GM23338 (cell line): Measurements from ENCODE around the gene OTC. TPM values are rescaled to one million over a fixed set of nuclear protein-coding genes. Genes with fewer than 3 reads are reported as not detected.

Source experiments
- ATAC-seq: fragments of 200-7000 bp; cut with Tn5 transposase; 3 replicates; pipeline ENCODE4 v1.9.1; 2020
- DNase-seq: peaks from one replicate; pipeline ENCODE4 v3.0.0-alpha.2; 2015; ENCODE audit warnings: low spot score
- H2AFZ ChIP-seq: fragments of 200-600 bp; sonication (generic); 2 replicates; pipeline ENCODE4 v1.8.0; 2016; ENCODE audit warnings: antibody characterized with exemption, mild to moderate bottlenecking, moderate library complexity
- H3F3A ChIP-seq: fragments of 200-600 bp; sonication (generic); replicated peaks from 2 replicates; pipeline ENCODE4 v1.8.0; 2017; ENCODE audit warnings: antibody characterized with exemption, mixed run types, low read depth
- H3K27ac ChIP-seq: fragments of 200-600 bp; sonication (generic); 2 replicates; pipeline ENCODE4 v1.6.1; 2016; ENCODE audit warnings: low read depth
- H3K27me3 ChIP-seq: fragments of 200-600 bp; sonication (generic); 2 replicates; pipeline ENCODE4 v1.8.0; 2016; ENCODE audit warnings: mild to moderate bottlenecking, mixed run types, moderate library complexity; ENCODE audit not compliant: insufficient read depth
- H3K36me3 ChIP-seq: fragments of 200-600 bp; sonication (generic); 2 replicates; pipeline ENCODE4 v1.8.0; 2016; ENCODE audit warnings: mild to moderate bottlenecking; ENCODE audit not compliant: insufficient read depth
- H3K4me1 ChIP-seq: fragments of 200-600 bp; sonication (generic); 2 replicates; pipeline ENCODE4 v1.8.0; 2016; ENCODE audit warnings: mild to moderate bottlenecking, moderate library complexity; ENCODE audit not compliant: insufficient read depth
- H3K4me2 ChIP-seq: fragments of 200-600 bp; sonication (generic); 2 replicates; pipeline ENCODE4 v1.7.1; 2017; ENCODE audit warnings: mixed run types
- H3K4me3 ChIP-seq: fragments of 200-600 bp; sonication (generic); 2 replicates; pipeline ENCODE4 v1.6.1; 2016; ENCODE audit warnings: mixed run types
- H3K79me2 ChIP-seq: fragments of 200-600 bp; sonication (generic); replicated peaks from 2 replicates; pipeline ENCODE4 v1.8.0; 2017; ENCODE audit warnings: mild to moderate bottlenecking; ENCODE audit not compliant: insufficient read depth
- H3K9me2 ChIP-seq: fragments of 200-600 bp; sonication (generic); 2 replicates; pipeline ENCODE4 v1.8.0; 2017; ENCODE audit not compliant: insufficient read depth
- H4K20me1 ChIP-seq: fragments of 200-600 bp; sonication (generic); replicated peaks from 2 replicates; pipeline ENCODE4 v1.8.0; 2017; ENCODE audit warnings: mild to moderate bottlenecking; ENCODE audit not compliant: insufficient read depth
- H3K27ac Mint-ChIP-seq: 2 replicates; pipeline ENCODE4 v1.8.0; 2020; ENCODE audit warnings: inconsistent platforms, mild to moderate bottlenecking, moderate library complexity, mixed read lengths
- H3K27me3 Mint-ChIP-seq: 3 replicates; pipeline ENCODE4 v1.8.0; 2022; ENCODE audit warnings: low read depth, mild to moderate bottlenecking, moderate library complexity, mixed read lengths, inconsistent platforms; ENCODE audit not compliant: insufficient read depth, poor library complexity
- H3K36me3 Mint-ChIP-seq: 3 replicates; pipeline ENCODE4 v1.8.0; 2021; ENCODE audit warnings: low read depth, mild to moderate bottlenecking, inconsistent platforms, moderate library complexity, mixed read lengths
- H3K4me1 Mint-ChIP-seq: 3 replicates; pipeline ENCODE4 v1.8.0; 2020; ENCODE audit warnings: mild to moderate bottlenecking, inconsistent platforms, mixed read lengths
- H3K4me3 Mint-ChIP-seq: 3 replicates; pipeline ENCODE4 v1.8.0; 2021; ENCODE audit warnings: moderate library complexity, mild to moderate bottlenecking, inconsistent platforms, mixed read lengths
- H3K9me3 Mint-ChIP-seq: 3 replicates; pipeline ENCODE4 v1.8.0; 2020; ENCODE audit warnings: moderate library complexity, mild to moderate bottlenecking, inconsistent platforms, mixed read lengths
- CREB1 ChIP-seq: fragments of 250-450 bp; sonication (Bioruptor Pico); IDR thresholded peaks from 2 replicates; pipeline ENCODE4 v1.5.0; 2020; ENCODE audit warnings: low read depth, mild to moderate bottlenecking, moderate library complexity
- ETS1 ChIP-seq: IDR thresholded peaks from 2 replicates; pipeline ENCODE4 v1.6.1; 2016; ENCODE audit warnings: antibody characterized with exemption
- EZH2 ChIP-seq: fragments of 200-600 bp; sonication (generic); IDR thresholded peaks from one replicate; pipeline ENCODE4 v1.8.0; 2017; ENCODE audit warnings: antibody characterized with exemption, mild to moderate bottlenecking, low read depth; ENCODE audit not compliant: unreplicated experiment
- EZH2phosphoT487 ChIP-seq: fragments of 200-600 bp; sonication (generic); IDR thresholded peaks from one replicate; pipeline ENCODE4 v1.8.1; 2018; ENCODE audit warnings: antibody characterized with exemption; ENCODE audit not compliant: unreplicated experiment
- JUNB ChIP-seq: IDR thresholded peaks from one replicate; pipeline ENCODE4 v1.6.1; 2016; ENCODE audit warnings: antibody characterized with exemption; ENCODE audit not compliant: unreplicated experiment
- REST ChIP-seq: IDR thresholded peaks from one replicate; pipeline ENCODE4 v1.6.1; 2018; ENCODE audit warnings: antibody characterized with exemption; ENCODE audit not compliant: unreplicated experiment
- STAT1 ChIP-seq: IDR thresholded peaks from one replicate; pipeline ENCODE4 v1.6.1; 2016; ENCODE audit warnings: antibody characterized with exemption; ENCODE audit not compliant: unreplicated experiment
- ZNF114 ChIP-seq: fragments of 250-450 bp; sonication (Bioruptor Pico); IDR thresholded peaks from 2 replicates; pipeline ENCODE4 v1.5.0; 2020; ENCODE audit warnings: mild to moderate bottlenecking, moderate library complexity
- ZNF331 ChIP-seq: fragments of 250-450 bp; sonication (Bioruptor Pico); IDR thresholded peaks from 2 replicates; pipeline ENCODE4 v1.5.0; 2020; ENCODE audit warnings: low read depth, mild to moderate bottlenecking, moderate library complexity
- ZNF462 ChIP-seq: fragments of 250-450 bp; sonication (Bioruptor Pico); IDR thresholded peaks from 2 replicates; pipeline ENCODE4 v1.5.0; 2020; ENCODE audit warnings: mild to moderate bottlenecking, moderate library complexity
- polyA plus RNA-seq: library from polyadenylated mRNA; unstranded; fragments of >200 nt; fragmentation: Nextera tagmentation; extraction: Ambion mirVana; gene quantifications from 2 replicates; pipeline ENCODE4 v1.2.1, GENCODE V29; 2016
- total RNA-seq: library from RNA; depleted of rRNA; stranded (reverse); fragments of >200 nt; shearing (Covaris generic); gene quantifications from 2 replicates; pipeline ENCODE4 v1.2.3, GENCODE V29; 2014
- TF ChIP-seq, protein P1 (sequence below), 2 experiments: fragments of 200-600 bp in 1 of 2; sonication (generic) in 1 of 2; conservative IDR thresholded peaks; 2 replicates each; pipeline versions ENCODE4 v1.5.1 to v1.6.1; 2016 to 2017; ENCODE audit warnings: antibody characterized with exemption in 2 of 2, low read depth in 2 of 2, mild to moderate bottlenecking in 2 of 2, moderate library complexity in 1 of 2

The OTC gene
- total and polyA plus RNA-seq, 2 experiments from 2014 or later, result not detected

DNA sequence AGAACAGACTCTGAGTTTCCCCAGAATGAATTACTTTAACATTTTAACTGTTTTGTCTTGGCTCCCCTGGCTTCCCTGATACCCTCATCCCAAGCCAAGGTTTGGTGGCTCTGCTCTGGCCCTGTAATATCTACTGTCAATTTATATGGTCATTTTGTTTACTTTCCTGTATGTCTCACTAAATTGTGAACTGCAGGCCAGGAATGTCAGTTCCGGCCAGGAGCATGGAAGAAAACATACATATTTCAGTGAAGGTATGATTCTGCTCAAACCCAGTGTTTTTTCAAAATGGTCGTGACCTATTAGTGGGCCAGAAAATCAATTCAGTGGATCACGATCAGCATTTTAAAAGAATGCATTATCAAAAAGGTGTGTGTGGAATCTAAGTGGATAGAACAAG, 26.3 kb upstream of the OTC start (continued):
- TF ChIP-seq STAT1 (no peak), CREB1 (CRISPR knock-in tag) (no peak)

DNA sequence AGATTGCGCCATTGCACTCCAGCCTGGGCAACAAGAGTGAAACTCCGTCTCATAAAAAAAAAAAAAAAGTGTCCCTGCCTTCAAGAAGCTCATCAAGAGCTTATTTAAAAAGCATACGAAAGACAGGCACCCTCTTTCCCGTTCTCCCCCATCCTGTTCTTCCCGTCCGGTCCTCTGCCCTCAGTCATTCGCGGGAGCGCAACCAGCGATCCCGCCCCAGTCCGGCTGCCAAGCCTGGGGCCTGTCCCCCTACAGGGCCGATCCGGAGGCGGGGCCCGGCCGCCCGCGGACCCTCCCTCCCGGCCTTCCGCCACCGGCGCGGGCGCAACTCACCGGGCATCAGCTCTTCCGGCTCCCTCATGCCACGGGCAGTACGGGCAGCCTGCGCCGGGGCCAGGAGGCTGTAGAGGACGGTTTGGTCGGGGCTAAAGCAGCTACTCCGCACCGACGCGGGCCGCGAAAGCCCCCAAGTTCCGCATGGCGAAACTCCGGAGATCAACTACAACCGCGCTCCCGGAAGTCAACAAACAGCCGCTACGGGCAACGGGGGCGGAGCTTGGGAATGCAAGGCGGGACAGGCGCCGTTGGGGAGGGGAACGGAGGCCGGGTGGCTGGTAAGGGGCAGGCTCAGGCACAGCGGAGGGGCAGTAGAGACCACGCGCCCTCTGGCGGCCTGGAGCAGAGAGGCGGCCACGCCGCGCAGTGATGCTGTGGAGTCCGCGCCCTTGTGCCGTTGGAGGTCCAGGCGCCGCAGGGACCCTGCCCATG, 25.2 kb upstream of the OTC start, which contains the start of gene RPGR:
Gene RPGR (minus strand): TSS at position 503 of the 768 bp plus-strand sequence. CDS start 142 bp downstream, at position 361.
- no peaks in the 10 kb centered on the region for H3F3A ChIP-seq
- H3K4me2 ChIP-seq, result peak within 1 kb of the TSS; percentile 79
- no peaks in the 10 kb centered on the region for H3K9me2 ChIP-seq
- DNase-seq, result peak; percentile 91
- Mint-ChIP-seq H3K4me3 (peak within 1 kb of the TSS; percentile 91), H3K27me3 (peaks cover 2% of the 10 kb centered on the region), H3K9me3 (no peaks in the 10 kb centered on the region), H3K27ac (peak within 1 kb of the TSS; percentile 95), H3K4me1 (peaks cover 6% of the 10 kb centered on the region; the same call in 2 of the 3 replicates), H3K36me3 (no peaks in the 10 kb centered on the region)
- 0 out of 2 replicates have a peak within 1 kb of the TSS, but pooled peaks have one; percentile 84 for H2AFZ ChIP-seq
- peak within 1 kb of the TSS; percentile 63; the same call in 1 of the 2 replicates for H3K27ac ChIP-seq
- H3K36me3 ChIP-seq, result no peaks in the 10 kb centered on the region
- H3K4me1 ChIP-seq, result no peaks in the 10 kb centered on the region
- H4K20me1 ChIP-seq, result no peaks in the 10 kb centered on the region
- peak; percentile 96 for ATAC-seq
- peak within 1 kb of the TSS; percentile 71 for H3K4me3 ChIP-seq
- peaks cover 5% of the 10 kb centered on the region; the same call in 1 of the 2 replicates for H3K79me2 ChIP-seq
- no peaks in the 10 kb centered on the region for H3K27me3 ChIP-seq
- TF ChIP-seq EZH2phosphoT487 (no peak), ZNF462 (CRISPR knock-in tag) (no peak), STAT1 (no peak), ZNF331 (no peak), ETS1 (no peak), JUNB (no peak), ZNF114 (CRISPR knock-in tag) (no peak), EZH2 (no peak), CREB1 (CRISPR knock-in tag) (peak; percentile 60; the same call in 1 of the 2 replicates), REST (no peak)
- TF ChIP-seq, protein P1, sequence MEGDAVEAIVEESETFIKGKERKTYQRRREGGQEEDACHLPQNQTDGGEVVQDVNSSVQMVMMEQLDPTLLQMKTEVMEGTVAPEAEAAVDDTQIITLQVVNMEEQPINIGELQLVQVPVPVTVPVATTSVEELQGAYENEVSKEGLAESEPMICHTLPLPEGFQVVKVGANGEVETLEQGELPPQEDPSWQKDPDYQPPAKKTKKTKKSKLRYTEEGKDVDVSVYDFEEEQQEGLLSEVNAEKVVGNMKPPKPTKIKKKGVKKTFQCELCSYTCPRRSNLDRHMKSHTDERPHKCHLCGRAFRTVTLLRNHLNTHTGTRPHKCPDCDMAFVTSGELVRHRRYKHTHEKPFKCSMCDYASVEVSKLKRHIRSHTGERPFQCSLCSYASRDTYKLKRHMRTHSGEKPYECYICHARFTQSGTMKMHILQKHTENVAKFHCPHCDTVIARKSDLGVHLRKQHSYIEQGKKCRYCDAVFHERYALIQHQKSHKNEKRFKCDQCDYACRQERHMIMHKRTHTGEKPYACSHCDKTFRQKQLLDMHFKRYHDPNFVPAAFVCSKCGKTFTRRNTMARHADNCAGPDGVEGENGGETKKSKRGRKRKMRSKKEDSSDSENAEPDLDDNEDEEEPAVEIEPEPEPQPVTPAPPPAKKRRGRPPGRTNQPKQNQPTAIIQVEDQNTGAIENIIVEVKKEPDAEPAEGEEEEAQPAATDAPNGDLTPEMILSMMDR (conservative IDR thresholded peaks at IDR 0.05; ENCODE audit: low read depth in 2 of 2), result peak; percentile 47 to 81
